HTR-8/SVneo (cell line): ENCODE results near the gene TMEM131L.
"Not testable (repeated sequence)": the region's sequence is repeated elsewhere in the genome, so short reads cannot be mapped to it uniquely, and the experiment has no call there.

Source experiments
- DNase-seq: peaks from one replicate; pipeline ENCODE4 v3.0.0; 2011; ENCODE audit warnings: low spot score, mixed read lengths; ENCODE audit not compliant: insufficient read length
- FAIRE-seq: peaks from 2 replicates; lab custom pipeline; 2011; peaks lifted over from hg19 to GRCh38; lab: Jason Lieb, UNC

The TMEM131L gene

DNA sequence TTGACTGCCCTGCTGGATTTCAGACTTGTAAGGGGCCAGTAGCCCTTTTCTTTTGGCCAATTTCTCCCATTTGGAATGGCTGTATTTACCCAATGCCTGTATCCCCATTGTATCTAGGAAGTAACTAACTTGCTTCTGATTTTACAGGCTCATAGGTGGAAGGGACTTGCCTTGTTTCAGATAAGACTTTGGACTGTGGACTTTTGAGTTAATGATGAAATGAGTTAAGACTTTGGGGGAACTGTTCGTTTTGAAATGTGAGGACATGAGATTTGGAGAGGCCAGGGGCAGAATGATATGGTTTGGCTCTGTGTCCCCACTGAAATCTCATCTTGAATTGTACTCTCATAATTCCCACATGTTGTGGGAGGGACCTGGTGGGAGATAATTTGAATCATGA is 200.3 kb downstream of the TMEM131L start:
- FAIRE-seq, DNase-seq: not testable (repeated sequence)

DNA sequence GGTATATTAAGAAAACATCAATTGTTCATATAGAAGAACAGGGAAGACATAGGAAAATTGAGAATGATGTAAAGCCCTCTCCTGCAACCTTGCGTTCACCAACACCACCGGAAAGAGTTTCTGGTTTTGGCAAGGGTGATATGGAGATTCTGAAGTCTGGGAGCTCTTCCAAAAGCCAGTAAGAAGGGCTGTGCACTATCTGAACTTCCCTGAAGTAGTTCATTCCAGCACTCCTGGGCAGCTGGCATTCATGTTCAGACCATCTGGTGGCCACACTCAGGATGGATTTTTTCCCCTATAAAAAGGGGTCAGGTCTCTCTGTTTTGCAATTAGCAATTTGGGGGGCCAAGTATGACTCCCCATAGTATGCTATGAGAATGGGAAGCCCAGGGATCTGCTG is 202.5 kb downstream of the TMEM131L start:
- FAIRE-seq (no peak), DNase-seq (no peak)

DNA sequence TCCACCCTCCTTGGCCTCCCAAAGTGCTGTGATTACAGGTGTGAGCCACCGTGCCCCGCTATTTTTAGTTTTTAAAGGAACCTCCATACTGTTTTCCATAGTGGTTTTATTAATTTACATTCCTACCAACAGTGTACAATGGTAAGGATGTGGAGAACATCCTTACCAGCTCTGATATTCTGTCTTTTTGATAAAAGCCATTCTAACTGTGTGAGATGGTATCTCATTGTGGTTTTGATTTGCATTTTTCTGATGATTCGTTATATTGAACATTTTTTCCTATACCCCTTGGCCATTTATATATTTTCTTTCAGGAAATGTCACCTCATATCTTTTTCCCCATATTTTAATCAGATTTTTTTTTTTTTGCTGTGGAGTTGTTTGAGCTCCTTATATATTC is 203.7 kb downstream of the TMEM131L start:
- no peak for DNase-seq
- FAIRE-seq, result no peak

DNA sequence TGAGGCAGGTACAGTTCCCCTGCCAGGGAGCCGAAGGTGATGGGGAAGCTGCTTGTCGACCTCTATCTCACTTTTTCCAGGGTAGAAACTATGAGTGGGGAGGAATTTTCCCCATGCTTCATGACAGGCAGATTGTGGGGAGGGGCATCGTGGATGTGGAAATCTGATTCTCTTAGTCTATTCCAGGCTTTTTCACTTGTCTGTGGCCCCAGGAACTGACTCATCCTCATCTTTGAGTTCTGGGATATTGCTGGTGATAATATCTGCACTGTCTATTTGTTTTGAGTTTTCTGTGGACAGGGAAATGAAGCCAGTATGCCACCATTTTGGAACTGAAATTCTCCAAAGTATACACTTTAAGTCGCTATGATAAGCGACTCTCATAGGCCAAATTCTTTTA is 210.3 kb downstream of the TMEM131L start:
- DNase-seq, result peak; percentile 11
- FAIRE-seq, result peak; percentile 26

DNA sequence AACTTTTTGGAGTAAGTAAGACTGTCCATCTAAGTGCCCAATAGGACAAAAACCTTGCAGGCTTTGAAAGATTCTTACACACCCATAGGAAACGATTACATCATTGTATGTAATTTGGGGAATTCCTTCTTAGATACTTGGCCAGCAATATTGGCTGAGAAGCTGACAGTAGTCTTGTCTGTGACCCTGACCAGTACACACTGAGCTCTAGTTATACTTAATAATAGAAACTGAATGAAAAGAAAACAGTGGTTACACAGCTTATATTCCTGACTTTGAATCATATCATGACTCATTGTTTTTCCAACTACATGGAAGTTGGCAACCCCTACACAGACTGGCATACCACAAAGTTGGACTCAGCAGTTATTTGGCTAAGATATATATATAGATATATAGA is 210.8 kb downstream of the TMEM131L start:
- peak; percentile 33 for DNase-seq

DNA sequence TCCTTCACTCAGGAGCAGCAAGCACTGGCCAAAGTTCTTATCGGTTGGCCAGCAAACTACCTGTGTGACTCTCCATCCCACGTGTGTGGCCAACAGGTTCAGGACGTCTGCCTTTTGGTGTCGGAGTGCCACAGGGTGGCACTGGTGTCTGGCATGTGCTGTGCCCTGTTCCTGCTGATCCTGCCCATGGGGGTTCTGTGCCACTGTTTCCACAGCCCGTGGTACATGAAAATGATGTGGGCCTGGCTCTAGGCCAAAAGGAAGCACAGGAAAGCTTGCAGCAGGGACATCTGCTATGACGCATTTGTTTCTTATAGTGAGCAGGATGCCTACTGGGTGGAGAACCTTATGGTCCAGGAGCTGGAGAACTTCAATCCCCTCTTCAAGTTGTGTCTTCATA is 213.3 kb downstream of the TMEM131L start:
- DNase-seq (no peak), FAIRE-seq (no peak)

More for the DNA sequence above, 210.8 kb downstream of the TMEM131L start:
- FAIRE-seq, result no peak

DNA sequence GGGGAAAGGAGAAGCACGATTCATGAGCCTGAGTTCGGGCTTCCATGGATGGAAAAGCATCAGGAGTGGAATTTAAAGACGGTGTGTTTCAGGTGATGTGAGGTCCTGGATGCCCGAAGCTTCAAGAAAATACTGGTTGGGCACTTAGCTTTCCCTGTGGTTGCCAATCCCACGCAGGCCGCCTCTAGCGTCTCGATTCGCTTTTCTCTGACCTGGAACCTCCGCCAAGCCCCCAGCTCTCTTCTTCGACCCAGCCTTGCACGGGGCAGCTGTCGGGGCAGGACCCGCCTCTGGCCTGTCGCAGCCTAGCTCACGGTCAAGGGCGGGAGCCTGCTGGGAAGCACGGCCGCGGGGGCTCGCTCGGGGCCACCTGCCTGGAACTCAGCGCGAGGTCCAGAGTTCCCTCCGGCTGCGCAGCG is 217.6 kb downstream of the TMEM131L start:
- no peak for DNase-seq
- FAIRE-seq, result no peak

DNA sequence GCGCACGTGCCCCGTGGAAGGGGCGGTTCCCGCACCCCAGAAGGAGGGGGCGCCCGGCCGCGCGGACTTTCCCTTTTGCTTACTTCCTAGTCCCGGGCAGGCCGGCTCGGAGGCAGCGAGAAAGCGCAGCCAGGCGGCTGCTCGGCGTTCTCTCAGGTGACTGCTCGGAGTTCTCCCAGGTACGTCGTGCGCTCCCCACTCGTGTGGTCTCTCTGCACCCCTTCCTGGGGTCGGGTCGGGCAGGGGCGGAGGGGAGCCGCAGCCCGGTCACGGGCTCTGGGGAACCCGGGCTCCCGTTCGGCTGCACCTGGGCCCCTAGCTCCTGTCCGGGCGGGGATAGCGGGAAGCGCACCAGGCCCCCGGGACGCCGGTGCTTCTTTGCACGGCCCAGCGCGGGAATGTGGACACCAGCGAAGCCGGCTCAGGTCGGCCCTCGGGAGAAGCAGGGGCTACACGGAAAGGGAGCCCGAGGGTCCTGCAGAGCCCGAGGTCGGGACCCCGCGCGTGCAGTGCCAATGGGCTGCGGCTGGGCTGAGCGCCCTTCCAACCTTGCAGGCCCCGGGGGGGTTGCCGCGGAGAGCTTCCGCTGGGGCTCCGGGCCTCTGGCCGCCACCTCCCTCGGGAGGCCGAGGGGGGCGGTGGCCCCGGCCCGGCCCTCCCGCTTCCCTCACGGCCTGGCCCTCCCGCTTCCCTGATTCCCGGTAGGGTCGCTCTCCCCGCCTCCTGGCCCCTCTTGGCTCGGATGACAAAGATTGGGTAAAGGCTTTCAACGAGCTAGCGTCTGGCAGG is 218.2 kb downstream of the TMEM131L start, which contains the start of gene TLR2:
TLR2 (plus strand) TSS at position 99 of the 789 bp plus-strand sequence. CDS start 18,628 bp downstream, outside the sequence.
- DNase-seq (peak; percentile 10), FAIRE-seq (no peak)

DNA sequence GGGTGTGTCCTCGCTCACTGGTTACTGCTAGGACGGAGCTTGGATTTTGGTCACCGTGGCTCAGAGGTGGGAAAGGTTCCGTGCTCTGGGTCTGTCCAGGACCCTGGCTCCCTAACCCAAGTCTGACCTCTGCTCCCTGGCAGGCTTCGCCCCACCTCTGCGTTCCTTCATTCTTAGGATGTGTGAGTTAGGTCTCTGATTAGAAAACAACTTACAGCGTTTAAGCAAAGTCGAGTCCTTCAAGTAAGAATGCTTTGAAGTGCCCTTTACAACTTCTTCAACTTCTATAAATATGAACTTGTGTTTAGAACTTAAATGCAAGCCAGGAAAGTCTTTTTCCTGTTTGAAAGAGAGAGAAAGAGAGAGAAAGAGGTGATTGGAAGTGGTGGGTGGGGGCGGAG is 218.8 kb downstream of the TMEM131L start:
- no peak for DNase-seq
- no peak for FAIRE-seq
